ENCODE data around the gene TCF4.

Gene TCF4

GRCh38 chr18:55280503-55280902 lies 307.5 kb downstream of the TCF4 start:
- no peak overlapping the region for H3K27ac ChIP-seq

GRCh38 chr18:55275039-55275901 lies 312.7 kb downstream of the TCF4 start:
- no peak for TF ChIP-seq CTCF (conservative IDR thresholded peaks at IDR 0.05)
- no peak overlapping the region for H3K27ac ChIP-seq

More at GRCh38 chr18:55280503-55280902, 307.5 kb downstream of the TCF4 start:
- no peak for TF ChIP-seq CTCF (conservative IDR thresholded peaks at IDR 0.05)

GRCh38 chr18:55272510-55273243 lies 315.3 kb downstream of the TCF4 start:
- no peak overlapping the region for H3K27ac ChIP-seq
- no peak for TF ChIP-seq CTCF (conservative IDR thresholded peaks at IDR 0.05)

- TF ChIP-seq CTCF (conservative IDR thresholded peaks at IDR 0.05), result no peak
- H3K27ac ChIP-seq, result no peak overlapping the region
These were observed 318.4 kb downstream of the TCF4 start for GRCh38 chr18:55269622-55270021.

GRCh38 chr18:55268628-55269275 lies 319.2 kb downstream of the TCF4 start:
- H3K27ac ChIP-seq, result no peak overlapping the region
- TF ChIP-seq CTCF (conservative IDR thresholded peaks at IDR 0.05), result no peak

- no peak overlapping the region for H3K27ac ChIP-seq
- TF ChIP-seq CTCF (conservative IDR thresholded peaks at IDR 0.05), result no peak
These were observed 319.8 kb downstream of the TCF4 start for GRCh38 chr18:55268151-55268601.

- no peak overlapping the region for H3K27ac ChIP-seq
- no peak for TF ChIP-seq CTCF (conservative IDR thresholded peaks at IDR 0.05)
These were observed 321.0 kb downstream of the TCF4 start for GRCh38 chr18:55266981-55267380.
